ENCODE measurements around the gene GLIS2.
"Not testable (repeated sequence)": the region's sequence is repeated elsewhere in the genome, so short reads cannot be mapped to it uniquely, and the experiment has no call there.

Gene GLIS2

DNA sequence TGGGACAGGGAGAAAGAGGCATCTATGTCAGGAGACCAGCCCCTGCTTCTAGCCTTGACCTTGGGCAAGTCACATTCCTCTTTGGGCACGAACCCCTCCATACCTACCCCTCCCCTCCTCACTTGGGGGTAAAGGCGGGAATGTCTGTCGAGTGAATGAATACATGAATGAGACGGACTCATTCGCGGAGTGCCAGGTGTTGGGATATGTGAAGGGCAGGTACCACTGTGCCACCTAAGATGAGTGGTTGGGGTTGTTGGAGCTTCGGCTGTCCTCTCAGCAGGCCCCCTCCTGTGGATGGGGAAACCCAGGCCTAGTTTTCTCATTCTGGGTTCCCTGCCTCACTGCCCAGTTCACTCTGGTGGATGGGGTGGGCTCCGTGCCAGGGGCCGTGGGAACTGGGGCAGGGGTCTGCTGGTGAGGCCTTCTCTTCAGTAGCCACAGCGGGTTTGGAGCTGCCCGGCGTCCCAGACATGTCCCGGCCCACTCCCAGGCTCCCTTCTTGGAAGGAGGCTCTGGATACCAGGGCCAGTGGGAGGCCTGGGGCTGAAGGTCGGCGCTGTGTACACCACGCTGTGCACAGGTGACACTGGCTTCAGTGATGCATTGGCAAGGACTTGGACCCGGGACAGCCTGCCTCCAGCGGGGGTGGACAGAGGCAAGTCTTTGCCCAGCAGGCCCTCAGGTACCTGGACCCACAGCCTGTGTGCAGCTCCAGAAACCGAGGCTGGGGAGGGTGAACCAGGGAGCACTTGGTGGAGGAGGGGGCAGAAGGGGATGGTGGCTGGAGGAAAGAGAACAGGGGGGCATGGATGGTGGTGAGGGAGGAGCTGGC is 5.6 kb downstream of the GLIS2 start:
- DNase-seq, result no peak

DNA sequence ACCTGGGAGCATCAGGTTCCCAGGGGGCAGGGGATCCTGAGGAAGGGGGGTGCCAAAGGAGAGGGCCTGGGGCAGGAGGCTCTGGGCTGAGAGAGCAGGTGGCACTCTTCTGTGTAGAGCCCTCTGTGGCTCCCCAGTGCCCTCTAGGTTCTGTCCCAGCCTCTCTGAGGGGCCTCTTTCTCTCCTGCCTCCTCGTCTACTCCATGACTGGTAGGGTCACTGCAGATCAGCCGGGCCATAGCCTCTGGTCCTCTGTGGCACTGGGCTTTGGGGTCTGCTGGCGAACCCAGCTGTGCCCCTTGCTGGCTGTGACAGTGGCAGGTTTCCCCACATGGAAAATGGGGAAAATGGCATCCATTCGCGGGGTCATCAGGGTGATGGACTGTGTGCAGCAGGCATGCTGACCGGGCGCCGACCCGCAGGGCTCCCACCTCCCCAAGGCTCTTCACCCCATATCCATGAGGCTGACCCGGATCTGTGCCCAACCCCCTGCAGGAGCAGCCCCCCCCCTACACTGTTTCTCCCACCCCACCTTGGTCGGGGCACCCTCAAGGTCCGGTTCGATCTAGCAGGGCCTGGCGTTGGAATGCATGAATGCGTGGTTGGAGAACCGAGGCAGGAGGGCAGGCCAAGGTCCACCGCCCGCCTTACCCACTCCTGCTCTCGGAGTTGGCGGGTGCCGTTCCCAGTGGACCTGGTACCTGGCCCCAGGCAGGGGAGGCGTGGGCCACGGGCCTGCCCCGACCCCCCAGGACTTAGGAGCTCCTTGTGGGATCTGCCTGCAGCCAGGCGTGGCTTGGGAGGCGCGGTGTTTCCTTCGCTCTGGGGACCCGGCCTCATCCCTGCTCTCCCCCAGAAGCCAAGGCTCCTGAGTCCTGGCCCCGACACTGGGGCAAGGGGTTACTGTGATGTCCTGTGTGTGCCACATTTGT is 6.5 kb downstream of the GLIS2 start:
- DNase-seq, result no peak

GRCh38 chr16:4323071-4323844 is 7.4 kb downstream of the GLIS2 start:
- DNase-seq, result no peak

DNA sequence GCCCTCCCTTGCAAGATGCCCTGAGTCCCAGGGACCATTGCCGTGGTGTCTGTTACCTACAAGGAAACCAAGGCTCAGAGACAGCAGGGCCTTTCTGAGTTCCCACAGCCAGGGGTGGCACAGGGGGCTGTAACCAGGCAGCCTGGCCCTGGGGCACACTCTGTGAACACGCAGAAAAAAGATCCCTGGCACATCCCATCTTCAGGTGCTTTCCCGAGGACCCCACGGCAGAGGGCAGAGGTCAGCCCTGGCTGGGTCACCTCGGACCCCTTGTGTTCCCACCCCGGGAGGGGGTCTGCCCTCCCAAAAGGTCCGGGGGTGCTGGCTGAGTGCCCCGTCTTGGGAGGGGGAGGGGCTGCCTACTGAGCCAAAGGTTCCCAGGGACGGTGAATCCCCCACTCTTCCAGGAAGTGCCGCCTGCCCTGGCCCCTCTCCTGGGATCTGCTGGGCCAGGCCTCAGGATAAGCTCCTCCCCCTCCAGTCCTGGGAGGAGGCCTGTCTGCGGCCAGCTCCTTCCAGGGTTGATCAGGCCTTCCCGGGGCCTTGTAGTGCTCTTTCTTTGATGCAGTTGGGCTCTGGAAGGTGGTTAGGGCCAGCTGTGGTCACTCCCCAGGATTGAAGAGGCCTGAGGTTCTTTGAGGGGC is 8.1 kb downstream of the GLIS2 start:
- no peak for DNase-seq

DNA sequence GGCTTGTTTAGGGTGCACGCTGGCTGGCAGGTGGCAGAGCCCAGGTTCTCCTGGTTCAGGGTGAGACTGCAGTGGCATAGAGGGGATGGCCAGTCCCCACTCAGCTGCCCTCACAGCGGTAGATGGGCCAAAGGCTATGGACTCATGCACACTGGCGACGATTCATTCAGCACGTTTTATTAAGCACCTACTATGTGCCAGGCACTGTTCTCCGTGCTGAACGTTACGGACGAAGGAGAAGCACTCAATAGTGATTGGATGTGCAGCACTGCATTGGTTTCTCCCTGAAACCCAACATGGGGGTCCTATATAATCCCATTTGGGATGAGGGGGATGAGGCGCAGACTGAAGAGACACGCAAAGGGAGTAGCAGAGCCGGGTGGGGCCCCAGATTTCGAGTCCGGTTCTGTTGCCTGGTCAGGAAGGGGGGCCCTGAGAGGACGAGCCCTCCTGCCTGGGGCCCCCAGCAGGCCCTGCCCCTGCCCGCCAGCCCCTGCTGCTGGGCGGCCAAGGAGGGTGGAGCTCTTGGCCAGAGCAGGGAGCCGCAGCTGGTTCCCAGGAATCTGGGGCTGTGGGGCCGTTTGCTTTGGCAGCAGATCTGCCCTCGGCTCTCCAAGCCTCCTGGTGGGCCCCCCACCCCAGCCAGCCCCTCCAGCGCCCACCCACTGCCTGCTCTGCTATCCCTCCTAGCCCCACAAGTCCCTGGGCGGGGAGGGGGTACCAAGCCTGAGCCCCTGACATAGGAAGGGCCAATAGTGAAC is 8.8 kb downstream of the GLIS2 start:
- no peak for DNase-seq

GRCh38 chr16:4325253-4325758 is 9.4 kb downstream of the GLIS2 start:
- DNase-seq, result no peak

- DNase-seq, result no peak
These were observed 11.6 kb downstream of the GLIS2 start for GRCh38 chr16:4327386-4328045.

DNA sequence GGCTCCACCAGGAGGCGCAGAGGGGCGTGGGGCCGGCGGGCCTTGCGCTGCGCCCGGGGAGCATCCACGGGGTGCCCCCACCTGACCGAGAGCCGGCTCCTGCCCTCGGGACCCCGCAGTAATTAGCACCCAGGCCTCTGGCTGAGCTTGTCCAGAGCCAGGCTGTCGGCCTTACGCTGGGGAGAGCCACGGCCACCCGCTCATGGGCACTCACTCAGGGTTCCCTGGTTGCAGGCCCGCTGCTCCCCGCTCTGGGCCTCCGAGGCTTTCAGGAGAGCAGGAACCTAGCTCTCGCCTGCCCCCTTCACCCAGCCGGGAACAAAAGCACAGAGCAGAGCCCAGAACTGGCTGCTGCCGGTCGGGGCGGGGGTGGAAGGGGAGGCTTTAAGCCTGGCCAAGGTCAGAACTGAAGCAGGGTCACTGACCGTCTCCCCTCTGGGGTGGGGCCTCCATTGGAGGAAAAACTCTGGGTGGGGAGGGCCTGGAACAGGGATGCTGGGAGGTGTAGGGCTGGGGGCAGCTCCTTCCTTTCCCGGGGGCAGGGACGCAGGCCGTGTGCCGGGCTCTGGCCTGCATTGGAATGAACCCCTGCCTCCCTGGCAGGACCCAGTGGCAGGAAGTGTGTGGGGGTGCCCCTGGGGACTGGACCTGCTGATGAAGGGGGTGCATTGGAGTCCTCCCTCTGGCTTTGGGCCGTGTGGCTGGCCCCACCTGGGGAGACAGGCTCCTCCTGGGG is 12.3 kb downstream of the GLIS2 start:
- no peak for DNase-seq

DNA sequence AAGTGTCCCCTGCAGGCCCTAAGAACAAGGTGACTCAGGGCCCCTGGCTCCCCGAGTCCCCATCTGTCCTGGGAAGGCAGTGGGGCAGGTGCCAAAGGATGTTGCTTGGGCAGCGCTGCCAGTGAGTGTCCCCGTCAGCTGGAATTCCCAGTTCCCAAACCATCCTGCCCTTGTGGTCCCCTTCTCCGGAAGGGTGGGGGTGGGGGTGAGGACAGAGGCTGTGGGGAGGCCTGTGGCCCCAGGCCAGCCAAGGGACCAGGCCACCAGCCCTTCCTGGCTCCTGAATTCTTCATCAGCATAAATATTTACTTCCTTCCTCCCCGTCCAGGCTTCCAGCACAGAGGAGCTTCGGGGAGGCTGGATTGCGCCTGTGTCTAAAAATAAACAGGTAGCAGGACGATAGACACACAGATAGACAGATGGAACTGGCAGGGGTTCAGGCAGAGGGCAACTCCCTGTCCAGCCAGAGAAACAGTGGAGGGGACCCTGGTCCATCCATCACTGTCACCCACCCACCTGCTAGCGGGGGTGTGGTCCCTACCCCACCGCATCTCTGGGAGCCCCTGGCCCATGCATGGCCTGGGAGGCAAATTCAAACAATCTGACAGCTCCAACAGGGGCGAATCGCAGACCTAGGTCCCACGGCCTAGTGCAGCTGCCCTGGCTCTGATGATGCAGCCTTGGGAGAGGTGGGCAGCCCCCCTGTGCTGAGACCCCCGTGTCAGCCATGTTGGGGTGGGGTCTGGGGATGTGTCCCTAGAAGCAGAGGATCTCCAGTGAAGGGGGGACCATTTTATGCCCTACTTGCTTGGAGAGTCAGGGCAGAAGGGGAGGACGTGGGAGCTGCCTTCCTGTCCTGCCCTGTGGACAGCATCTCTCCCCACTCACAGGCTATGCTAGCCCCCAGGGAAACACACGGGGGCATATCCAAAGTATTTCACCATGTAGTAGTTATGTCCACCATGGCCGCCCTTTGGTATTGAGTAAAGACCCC is 13.2 kb downstream of the GLIS2 start:
- DNase-seq, result no peak

DNA sequence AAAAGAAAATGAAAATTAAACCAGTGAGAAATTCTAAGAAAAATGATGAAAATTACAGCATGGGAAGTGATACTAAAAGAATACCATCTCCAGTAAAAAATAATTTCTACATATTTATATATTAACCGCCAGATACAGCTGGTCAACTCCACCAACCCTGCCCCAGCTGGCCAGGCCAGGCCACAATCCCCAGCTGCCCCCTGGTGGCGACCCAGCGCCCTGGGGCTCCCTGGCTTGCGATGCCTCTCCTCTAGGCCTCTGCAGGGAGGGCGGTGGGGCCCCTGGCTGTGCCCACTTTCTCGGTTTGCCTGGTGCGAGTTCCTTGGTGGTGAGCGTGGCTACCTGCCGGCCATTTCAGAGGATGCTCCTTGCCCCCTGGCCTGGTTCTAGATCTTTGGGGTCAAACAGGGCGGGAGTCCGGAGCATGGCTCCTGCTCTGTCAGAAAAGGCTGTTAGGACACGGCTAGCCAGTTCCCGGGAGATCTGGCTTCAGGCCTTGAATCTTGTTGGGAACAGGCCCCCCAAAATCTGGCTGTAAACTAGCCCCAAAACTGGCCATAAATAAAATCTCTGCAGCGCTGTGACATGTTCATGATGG is 14.5 kb downstream of the GLIS2 start:
- peak; percentile 13 for DNase-seq

GRCh38 chr16:4332083-4332482 is 16.2 kb downstream of the GLIS2 start:
- DNase-seq, result no peak

- no peak for DNase-seq
These were observed 16.9 kb downstream of the GLIS2 start for GRCh38 chr16:4332623-4333307.

GRCh38 chr16:4333308-4333638 is 17.4 kb downstream of the GLIS2 start:
- no peak for DNase-seq

DNA sequence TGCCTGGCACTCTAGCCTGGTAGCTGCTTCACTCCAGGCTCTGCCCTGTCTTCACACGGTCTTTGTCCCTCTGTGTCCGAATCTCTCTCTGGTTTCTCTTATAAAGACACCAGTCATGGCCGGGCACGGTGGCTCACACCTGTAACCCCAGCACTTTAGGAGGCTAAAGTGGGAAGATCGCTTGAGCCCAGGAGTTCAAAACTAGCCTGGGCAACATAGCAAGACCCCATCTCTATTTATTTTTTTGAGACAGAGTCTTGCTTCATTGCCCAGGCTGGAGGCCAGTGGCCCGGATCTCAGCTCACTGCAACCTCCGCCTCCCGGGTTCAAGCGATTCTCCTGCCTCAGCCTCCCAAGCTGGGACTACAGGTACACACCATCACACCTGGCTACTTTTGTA is 17.8 kb downstream of the GLIS2 start:
- DNase-seq, result not testable (repeated sequence)

DNA sequence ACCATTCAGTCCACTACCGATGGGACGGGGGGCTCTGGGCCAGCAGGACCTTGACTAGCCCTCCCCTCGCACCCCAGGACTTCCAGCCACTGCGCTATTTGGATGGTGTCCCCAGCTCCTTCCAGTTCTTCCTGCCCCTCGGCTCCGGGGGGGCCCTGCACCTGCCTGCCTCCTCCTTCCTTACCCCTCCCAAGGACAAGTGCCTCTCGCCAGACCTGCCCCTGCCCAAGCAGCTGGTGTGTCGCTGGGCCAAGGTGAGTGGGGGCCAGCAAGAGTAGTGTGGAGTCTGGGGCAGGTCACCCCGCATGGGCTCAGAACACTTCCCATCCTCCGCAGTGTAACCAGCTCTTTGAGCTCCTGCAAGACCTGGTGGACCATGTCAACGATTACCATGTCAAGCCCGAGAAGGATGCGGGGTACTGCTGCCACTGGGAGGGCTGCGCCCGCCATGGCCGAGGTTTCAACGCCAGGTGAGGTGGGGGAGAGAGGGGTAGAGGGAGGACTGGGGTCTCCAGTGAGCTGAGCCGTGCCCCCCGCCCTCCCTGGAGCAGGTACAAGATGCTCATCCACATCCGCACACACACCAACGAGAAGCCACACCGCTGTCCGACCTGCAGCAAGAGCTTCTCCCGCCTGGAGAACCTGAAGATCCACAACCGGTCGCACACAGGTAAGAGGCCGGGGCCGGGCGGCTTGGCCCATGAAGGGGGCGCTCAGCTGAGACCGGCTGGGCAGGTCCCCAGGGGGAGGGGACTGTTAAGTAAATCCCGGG is 19.0 kb downstream of the GLIS2 start:
- no peak for DNase-seq

- DNase-seq, result no peak
These were observed 21.1 kb downstream of the GLIS2 start for GRCh38 chr16:4336701-4337539.
